Fibroblast of peridontal ligament (primary cell): Measurements from ENCODE around the gene ANP32B.
"Not testable (repeated sequence)": the region's sequence is repeated elsewhere in the genome, so short reads cannot be mapped to it uniquely, and the experiment has no call there.

Source experiments
- DNase-seq: peaks from one replicate; pipeline ENCODE4 v3.0.0-alpha.2; 2010; ENCODE audit errors: extremely low read depth

ANP32B gene

DNA sequence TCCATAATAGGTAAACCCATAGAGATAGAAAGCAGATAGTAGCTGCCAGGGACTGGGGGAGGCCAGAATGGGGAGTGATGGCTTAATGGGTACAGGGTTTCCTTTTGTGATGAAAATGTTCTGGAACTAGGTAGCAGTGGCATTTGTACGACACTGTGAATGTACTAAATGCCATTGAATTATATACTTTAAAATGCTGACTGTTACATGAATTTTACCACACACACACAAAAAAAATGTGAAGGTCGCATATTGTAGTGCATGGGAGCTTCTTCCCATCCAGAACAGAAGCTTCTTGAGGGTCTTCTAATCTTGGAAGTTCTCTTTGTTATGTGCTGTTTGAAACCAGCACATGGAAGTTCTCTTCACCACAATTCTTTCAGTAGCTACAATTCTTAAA, 19.9 kb upstream of the ANP32B start:
- no peak for DNase-seq

DNA sequence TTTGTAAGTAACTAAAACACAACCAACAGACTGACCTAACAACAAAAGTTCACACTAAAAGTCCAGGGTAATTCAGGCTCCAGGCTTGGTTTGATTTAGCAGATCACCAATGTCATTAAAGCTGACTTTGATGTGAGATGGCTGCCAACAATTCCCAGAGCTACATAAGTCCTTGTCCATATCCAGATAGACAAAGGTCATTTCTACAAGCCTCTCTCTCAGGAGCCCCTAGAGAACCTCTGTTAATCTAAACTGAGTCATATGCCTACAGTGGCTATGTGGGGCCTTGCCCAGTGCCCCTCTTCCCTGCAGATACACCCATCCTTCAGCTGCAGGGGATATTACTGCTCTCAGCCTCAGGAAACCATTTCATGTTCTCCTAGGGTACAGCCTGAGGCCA, 18.2 kb upstream of the ANP32B start:
- no peak for DNase-seq

DNA sequence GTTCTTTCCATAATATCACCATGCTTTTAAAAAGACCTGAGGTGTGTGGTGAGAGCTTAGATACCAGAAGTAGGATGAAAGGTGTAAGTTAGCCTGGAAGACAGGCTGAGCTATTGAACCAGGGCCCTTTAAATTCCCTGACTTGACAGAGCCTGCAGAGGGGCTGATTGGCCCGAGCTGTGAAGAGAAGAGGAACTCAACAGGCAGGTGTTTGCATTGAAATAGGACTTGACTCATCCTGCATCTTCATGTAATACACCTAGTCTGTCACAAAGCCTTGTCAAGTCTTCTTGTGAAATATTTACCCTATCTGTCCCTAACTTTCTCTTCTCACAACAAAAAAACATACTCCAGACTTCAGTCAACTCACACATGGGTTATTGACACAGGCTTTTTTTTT, 16.6 kb upstream of the ANP32B start:
- no peak for DNase-seq

DNA sequence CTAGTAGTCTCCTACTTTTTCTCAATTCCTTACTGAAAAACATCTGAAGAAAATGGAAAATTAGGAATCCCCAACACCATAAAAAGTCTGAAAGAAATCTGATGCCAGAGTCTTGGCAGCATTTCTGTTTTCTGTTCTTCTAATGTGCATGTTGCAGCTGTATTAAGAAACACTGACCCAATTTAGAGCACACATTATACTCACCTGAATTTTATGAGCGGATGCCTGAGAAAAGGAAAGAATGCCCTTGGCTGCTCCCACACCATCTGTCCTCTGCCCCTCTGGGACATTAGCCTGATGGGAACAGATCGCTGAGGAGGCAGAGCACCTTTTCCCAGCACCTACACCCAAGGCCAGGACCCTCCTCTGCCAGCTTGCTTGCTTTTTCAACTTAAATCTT, 14.1 kb upstream of the ANP32B start:
- no peak for DNase-seq

DNA sequence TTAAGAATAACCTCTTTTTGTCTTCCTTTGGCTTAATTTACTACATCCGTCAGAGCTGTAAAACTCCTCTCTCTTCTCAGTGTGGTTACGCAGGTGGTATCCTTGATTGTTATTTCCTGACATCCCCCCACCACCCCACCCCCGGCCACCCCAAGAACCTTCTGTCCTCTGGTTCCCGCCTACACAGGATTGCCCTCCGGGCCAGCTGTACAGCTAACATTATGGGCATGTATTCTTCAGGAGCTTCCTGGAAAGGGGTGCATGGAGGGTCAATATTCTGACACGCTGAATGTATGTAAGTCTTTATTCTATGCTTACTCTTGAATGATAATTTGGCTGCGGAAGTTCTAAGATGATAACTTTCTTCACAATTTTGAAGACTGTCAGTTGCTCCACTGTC, 13.0 kb upstream of the ANP32B start:
- DNase-seq: no peak

DNA sequence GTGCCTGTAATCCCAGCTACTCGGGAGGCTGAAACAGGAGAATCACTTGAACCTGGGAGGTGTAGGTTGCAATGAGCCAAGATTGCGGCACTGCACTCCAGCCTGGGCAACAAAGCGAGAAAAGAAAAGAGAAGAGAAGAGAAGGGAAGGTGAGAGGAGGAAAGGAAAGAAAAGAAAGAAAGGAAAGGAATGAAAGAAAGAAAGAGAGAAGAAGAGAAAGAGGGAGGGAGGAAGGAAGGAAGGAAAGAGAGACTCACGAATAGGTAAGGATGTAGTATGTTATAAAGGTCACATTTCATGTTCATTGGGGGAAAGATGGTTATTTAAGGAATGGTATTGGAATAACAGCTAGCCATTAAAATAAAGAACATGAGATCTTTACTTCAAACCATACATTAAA, 10.4 kb upstream of the ANP32B start:
- DNase-seq: no peak

DNA sequence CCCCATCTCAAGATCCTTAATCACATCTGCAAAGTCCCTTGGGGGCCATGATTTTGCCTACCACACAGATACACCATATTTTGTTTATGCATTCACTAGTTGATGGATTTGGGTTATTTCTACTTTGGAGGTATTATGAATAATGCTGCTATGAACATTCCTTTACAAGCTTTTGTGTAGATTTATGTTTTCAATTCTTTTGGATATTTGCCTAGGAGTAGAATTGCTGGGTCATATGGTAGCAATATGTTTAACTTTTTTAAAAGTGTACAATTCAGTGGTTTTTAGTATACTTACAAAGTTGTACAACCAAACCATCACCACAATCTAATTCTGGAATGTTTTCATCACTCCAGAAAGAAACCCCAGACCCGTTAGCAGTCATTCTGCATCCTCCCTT, 7.8 kb upstream of the ANP32B start:
- peak; percentile 18 for DNase-seq

DNA sequence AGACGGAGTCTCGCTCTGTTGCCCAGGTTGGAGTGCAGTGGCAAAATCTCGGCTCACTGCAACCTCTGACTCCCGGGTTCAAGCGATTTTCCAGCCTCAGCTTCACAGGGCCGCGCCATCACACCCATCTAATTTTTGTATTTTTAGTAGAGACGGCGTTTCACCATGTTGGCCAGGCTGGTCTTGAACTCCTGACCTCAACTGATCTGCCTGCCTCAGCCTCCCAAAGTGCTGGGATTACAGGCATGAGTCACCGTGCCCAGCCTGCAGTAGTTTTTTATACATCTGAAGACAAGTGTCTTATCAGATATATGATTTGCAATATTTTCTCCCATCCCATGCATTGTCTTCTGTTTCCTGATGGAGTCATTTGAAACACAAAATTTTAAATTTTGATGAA, 6.5 kb upstream of the ANP32B start:
- not testable (repeated sequence) for DNase-seq

DNA sequence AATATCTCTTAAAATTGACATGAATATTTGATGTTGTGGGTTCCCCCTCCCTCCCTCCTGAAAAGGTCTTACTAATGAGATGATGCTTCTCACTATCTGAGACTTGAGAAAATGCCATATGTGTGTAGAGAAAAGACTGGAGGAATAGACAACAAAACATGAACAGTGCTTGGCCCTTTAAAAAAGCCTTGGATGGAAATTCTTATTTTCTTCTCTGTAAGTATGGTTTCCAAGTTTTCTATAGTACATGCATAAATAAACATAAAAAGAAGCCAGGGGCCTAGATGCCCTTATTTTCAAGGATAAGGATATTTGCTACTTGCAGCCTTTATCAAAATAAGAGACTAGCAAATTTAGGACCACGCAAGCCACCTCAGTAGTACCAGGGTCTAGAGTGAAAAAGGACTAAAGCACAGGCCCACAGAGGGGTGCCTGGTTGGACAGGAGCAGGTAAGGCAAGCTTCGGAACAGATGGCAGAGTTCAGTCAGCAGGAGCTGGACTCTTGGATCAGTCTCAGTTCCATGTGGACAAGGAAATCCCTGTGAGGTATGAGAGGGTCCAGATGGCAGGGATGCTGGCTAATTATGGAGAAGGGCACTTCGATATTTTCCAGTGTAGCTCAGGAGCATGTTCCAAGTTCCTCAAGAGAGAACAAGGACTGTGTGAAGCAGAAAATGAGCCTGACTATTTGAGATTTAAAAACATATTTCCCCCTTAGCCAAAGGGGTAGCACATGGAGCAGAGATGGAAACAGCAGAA, 4.6 kb upstream of the ANP32B start:
- no peak for DNase-seq

DNA sequence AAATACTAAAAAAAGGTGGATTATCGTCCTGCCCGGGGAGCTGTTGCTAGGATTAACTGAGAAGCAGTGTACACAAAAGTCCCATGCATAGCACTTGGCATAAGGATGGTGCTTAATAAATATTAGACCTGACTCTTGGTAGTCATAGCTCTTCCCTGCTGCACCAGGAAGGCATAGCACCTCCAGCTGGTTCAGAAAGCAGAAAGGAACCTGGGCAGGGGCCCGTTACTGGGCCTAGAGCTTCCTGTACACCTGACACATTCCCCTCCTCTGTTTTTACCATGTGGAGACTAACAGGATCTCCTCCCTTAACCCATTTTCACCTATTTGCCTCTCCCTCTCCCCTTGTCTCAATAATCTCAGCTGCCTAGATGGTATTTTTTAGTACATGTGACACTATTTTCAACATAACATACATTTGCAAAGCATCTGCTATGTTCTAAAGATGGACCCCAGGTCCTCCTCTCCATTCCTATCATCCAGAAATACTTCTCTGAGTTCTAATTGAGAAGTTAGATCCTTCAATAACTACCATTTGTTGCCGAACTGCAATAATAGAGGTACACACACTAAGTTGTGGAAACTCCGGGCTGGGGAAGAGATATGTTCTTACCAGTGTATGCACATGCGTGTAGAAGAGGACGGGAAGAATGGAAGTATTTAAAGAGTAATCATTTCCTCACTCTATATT, 3.2 kb upstream of the ANP32B start:
- no peak for DNase-seq

DNA sequence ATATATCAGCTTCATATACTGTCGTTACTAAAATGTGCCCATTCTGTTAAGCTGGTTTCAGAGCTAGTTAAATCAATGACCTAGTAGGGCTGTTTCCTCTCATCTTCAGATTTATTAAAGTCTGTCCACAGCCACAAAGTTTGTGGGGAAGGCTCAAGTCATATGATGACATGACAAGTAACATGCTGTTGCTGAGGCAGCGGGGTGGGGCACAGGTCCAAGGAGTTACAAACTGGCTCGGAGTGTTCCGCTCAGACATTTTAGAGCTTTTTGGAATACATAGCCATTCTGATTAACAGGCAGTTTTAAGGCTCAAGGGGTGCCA, 2.7 kb upstream of the ANP32B start:
- DNase-seq: no peak

DNA sequence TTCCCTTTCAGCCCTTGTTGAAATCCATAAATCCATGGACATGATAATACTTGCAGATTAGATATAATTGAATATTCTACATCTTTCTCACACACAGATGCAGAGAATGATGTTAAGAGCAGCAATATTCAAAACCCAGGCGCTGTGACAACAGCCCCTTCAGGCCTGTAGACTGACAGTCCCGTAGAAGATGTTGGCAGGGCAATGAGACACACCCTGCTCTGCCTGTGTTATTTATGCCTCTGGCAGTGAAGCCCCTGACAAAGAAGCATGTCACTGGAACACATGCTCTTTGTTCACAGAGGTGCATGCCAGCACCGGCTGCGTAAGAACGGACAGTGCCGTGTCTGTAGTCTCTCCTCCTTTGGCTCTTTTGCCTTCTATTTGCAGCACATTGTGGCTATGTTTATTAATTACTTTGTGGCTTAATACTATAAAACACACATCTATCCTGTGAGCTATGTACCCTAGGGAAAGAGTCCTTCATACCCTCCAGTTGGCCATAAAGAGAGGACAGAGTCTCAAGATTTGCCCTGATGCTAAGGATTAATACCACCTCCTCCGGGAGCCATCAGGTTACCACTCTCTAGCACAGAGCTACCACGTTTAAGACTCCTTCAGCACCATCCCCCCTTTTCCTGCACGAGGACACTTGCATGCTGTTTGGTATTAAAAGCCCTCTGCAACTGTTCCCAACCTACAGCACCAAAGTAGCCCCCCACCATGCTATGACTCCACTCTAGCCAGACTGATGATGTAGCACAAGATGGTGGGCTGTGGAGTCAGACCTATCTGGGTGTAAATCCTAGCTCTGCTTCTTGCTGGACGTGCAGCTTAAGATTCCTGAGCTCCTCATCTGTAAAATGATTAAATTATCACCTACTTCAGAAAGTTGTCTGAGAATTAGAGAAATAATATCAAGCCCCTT, 2.0 kb upstream of the ANP32B start:
- no peak for DNase-seq

DNA sequence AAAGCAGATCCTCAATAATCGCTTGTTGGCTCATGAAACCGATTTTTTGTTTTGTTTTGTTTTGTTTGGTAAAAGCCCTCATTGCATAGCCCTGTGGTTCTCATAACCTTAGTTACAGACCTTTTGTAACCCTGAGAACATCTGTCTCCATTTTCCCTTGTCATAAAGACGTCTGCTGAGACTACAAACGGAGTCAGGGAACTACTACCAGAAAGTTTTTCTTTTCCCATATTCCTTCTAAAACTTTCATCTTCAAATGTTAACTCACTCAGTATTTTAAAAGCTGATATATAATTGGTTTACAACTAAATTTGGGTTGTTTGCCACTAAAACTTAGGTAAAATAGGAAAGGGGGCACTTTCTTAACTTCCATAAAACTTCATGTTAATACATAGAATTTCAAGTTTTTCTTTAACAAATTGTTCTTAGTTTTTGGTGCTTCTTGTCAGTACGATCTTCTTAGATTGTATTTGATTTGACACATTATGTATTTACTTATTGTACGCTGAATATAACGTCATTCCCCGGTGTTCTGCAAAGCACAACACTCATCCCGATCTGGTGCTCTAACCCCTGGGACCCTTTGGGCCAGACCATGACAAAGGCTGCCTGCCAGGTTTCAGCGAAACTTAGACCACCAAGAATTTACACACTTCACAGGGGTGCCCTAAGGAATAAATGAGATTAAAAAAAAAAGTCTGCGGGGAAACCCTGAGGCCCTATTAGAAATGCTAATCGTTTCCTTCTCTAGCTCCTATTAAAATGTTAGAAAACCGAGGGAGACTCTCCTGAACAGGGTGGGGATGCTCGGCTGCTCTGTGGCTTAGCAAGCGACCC, 1.1 kb upstream of the ANP32B start:
- DNase-seq: peak; percentile 19

DNA sequence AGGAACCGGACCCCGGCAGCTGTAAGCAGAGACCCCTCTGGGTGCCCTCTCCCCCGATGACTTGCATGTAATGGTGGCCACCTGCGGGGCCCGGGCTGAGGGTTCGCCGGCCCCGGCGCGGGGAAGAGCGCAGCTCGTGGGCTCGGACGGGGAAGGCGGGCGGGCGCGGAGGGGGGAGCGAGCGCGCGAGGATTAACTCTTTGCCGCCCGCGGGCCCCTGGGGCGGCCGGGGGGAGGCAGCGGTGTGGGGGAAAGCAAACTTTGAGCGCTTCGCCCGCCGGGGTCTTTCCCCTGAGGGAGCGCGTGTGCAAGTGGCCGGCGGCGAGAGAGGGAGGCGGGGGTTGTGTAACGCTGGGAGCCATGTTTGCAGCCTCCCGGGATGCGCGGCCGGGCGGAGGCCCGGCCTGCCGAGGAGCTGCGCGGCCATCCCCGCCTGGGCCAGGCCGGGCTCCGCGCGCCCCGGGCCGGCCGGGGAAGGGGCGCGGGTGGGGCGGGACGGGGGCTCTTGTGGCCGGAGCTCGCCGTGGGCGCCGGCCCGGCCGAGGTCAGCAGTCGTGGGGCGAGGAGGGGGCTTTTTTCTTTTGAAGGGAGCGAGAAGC, 547 bp downstream of the ANP32B start:
- DNase-seq: peak; percentile 18

DNA sequence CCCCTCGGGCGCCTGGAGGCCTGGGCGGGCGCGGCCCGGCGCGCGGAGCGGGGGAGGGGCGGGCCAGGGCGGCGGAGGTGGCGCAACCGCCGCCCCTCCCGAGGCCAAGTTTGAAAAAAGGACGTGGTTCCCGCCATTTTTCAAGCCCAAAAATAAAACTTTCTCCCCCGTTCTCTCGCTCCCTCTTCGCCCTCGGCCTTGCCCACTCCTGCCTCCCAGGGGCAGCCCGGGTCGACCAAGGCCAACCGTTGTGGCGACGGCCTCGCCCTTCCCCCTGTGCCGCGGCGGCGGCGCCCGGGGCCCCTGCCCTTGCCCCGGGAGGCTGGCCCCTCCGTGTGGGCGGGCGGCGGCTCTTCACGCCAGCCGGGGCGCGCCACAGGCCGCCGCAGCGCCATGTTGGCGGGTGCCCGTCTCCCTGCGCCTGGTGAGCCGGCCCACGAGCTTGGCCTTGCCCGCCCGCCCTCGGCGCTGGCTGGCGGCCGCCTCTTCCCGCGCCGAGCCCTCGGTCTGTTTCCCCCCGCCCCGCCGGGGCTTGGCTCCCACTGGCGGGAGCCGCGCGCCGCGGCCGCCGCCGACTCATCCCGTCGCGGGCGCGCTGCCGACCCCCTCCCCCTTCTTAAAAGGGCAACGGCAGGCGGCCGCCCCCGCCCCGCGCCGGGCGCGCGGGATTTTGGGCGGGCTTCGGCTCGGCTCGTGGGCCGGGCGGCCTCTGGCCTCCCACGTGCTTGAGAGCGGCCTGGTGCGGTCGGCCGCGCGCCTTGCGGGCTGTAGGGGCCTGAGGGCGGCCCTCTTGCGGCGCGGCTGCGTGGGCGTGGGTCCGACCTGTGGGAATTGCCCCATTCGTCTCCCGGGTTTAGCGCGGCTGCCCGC, 1.3 kb downstream of the ANP32B start:
- DNase-seq: peak; percentile 75

DNA sequence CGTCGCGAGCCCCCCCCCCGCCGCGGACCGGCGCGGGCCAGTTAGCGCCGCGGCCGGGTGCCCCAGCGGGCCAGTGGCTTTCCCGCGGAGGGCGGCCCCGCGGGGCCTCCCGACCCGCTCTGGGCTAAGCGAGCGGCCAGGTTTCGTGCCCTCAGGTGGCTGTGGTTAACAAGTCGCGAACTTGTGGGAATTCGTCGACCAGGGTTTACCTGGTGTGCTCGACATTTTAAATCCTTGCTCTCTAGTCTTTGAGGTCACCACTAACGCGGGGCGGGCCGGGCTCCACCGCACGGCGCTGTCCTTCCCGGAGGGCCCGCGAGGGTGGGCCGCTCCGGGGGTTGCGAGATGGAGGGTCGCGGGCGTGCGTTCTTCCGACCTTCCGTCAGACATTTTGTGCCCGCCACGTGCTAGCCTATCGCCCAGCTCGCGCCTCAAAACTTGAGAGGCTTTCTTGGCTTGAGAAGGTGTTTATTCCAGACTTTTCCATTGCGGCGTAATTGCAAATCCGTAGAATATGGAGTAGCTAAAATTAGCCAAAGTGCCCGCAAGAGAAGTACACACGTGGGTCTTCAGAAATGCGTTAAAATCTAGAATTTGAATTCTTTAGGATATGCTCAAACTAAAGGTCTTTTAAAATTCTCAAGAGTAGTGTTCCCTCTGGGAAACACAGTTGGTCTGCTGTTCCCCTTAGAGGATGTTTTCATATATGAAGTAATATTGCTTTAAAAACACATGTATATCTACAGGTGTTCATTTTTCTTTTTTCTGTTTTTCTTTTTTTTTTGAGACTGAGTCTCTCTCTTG, 2.1 kb downstream of the ANP32B start:
- peak; percentile 42 for DNase-seq

DNA sequence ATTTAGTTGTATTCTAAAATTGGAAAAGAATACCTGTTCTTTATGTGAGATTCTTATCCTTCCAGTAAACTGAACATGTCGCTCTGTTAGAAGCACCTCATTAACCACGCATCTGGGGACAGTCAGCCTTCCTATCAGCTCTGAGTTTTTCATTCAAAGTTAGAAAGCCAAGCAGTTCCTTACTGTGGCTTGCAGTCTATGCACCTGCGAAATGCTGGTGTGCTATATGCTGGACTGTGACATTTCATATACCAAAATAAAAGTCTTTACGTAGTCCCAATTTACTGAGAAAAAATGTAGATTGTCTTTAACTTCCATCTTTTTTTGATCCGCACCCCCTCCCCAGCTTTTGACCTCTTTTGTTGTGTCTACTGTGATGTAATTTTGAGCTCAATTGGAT, 4.3 kb downstream of the ANP32B start:
- no peak for DNase-seq

DNA sequence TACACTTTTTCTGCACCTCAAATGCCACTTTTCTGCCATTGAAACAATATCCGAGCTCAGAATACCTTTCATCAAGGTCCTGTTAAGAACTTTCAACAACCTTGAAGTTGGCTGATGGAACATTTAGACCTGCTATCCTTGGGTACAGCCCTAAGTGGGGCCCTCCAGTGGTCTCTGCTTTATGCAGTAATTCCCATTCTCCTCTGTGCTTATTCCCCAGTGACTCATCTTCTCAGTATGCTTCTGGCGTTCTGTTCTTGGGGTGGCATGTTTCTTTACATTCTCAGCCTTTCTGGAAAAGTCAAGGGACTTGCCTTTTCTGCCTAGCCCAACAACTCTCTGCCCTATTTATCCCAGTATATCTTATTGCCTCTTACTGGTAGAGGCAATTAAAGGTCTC, 7.1 kb downstream of the ANP32B start:
- DNase-seq: peak; percentile 68

DNA sequence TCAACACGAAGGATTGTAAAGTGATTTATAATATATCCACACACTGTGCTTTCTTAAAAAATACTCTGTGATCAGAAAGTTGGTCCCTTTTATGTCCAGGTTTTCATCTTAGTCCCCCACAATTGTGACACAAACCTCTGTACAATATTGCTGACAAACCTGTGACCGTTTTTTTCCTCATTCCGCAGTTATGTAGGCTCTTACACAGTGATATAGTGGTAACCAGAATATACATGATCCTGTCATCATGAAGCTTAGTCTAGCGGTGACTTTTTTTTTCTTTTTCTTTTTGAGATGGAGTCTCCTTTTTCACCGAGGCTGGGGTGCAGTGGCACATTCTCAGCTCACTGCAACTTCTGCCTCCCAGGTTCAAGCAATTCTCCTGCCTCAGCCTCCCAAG, 8.7 kb downstream of the ANP32B start:
- DNase-seq: no peak

DNA sequence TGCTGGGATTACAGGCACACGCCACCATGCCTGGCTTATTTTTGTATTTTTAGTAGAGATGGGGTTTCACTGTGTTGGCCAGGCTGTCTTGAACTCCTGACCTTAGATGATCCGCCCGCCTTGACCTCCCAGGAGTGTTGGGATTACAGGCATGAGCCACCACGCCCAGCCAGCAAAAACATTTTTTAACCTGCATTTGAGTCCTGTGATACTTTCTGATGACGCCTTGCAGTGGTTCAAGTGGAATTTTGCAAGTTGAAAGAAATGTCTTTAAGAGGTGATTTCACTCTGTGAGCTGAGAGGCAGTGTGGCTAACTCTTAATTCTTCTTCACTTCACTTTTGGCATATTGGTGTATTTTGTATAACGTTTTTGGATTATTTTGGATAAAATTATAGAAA, 9.1 kb downstream of the ANP32B start:
- DNase-seq: no peak
